ENCODE measurements around the gene FXR1.

FXR1 gene

DNA sequence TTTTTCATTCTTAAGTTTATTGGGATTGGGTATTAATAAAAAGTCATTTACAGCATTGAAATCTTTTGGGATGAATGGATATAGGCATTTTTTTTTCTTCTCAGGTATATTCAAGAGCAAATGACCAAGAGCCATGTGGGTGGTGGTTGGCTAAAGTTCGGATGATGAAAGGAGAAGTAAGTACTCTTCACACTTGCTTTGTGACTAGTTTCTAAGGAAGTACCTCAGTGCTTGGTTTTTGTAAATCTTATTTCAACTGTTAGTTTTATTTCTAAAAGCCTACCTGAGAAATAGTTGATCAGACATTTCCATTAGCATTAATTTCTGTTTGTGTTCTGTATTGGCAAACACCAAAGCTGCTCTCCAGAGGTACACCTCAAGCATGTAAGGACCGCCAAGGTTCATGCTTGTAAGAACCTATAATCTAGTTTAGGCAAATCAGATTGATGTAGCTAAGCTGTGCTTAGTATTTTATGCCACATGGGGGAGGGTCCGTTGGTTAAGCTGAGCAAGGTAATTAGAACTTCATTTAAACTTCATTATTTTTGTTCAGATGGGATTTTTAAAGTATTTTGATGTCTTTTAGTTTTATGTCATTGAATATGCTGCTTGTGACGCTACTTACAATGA is 35.4 kb downstream of the FXR1 start:
- TF ChIP-seq FOXP2 (optimal IDR thresholded peaks at IDR 0.05; ENCODE audit: borderline replicate concordance, extremely low read depth, extremely low read length, insufficient read depth) (no peak), SIN3A (IDR thresholded peaks at IDR 0.05; ENCODE audit: borderline replicate concordance, insufficient read depth, low read length) (no peak), POLR2AphosphoS5 (IDR thresholded peaks at IDR 0.05; ENCODE audit: low read depth, low read length) (no peak), TAF1 (IDR thresholded peaks at IDR 0.05; ENCODE audit: borderline replicate concordance, insufficient read depth, low read length) (no peak)
- TF ChIP-seq, protein P1, sequence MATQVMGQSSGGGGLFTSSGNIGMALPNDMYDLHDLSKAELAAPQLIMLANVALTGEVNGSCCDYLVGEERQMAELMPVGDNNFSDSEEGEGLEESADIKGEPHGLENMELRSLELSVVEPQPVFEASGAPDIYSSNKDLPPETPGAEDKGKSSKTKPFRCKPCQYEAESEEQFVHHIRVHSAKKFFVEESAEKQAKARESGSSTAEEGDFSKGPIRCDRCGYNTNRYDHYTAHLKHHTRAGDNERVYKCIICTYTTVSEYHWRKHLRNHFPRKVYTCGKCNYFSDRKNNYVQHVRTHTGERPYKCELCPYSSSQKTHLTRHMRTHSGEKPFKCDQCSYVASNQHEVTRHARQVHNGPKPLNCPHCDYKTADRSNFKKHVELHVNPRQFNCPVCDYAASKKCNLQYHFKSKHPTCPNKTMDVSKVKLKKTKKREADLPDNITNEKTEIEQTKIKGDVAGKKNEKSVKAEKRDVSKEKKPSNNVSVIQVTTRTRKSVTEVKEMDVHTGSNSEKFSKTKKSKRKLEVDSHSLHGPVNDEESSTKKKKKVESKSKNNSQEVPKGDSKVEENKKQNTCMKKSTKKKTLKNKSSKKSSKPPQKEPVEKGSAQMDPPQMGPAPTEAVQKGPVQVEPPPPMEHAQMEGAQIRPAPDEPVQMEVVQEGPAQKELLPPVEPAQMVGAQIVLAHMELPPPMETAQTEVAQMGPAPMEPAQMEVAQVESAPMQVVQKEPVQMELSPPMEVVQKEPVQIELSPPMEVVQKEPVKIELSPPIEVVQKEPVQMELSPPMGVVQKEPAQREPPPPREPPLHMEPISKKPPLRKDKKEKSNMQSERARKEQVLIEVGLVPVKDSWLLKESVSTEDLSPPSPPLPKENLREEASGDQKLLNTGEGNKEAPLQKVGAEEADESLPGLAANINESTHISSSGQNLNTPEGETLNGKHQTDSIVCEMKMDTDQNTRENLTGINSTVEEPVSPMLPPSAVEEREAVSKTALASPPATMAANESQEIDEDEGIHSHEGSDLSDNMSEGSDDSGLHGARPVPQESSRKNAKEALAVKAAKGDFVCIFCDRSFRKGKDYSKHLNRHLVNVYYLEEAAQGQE (IDR thresholded peaks at IDR 0.05; ENCODE audit: insufficient read depth in 1 of 2, low read depth in 2 of 2, low read length in 2 of 2): no peak

DNA sequence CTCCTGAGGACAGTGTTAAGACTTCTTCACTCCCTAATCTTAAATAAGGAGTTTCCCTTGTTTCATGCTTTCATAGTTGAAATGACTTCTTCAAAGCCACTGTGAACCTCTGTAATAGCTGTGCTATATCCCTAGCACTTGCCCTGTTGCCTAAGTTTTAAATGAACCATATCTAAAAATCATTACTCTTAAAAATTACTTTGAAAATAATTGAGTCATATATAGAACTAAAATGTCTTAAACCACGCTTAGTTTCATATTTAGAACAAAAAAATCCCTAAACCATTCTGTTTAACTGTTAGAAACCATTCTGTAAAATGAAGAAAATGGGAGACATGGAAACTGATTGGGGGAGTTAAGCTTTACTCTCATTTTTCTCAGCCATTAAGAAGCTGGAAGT is 47.2 kb downstream of the FXR1 start:
- TF ChIP-seq FOXP2 (optimal IDR thresholded peaks at IDR 0.05; ENCODE audit: borderline replicate concordance, extremely low read depth, extremely low read length, insufficient read depth) (no peak), POLR2AphosphoS5 (IDR thresholded peaks at IDR 0.05; ENCODE audit: low read depth, low read length) (no peak), SIN3A (IDR thresholded peaks at IDR 0.05; ENCODE audit: borderline replicate concordance, insufficient read depth, low read length) (no peak), TAF1 (IDR thresholded peaks at IDR 0.05; ENCODE audit: borderline replicate concordance, insufficient read depth, low read length) (no peak)
- TF ChIP-seq, protein P1 (IDR thresholded peaks at IDR 0.05; ENCODE audit: insufficient read depth in 1 of 2, low read depth in 2 of 2, low read length in 2 of 2): no peak

DNA sequence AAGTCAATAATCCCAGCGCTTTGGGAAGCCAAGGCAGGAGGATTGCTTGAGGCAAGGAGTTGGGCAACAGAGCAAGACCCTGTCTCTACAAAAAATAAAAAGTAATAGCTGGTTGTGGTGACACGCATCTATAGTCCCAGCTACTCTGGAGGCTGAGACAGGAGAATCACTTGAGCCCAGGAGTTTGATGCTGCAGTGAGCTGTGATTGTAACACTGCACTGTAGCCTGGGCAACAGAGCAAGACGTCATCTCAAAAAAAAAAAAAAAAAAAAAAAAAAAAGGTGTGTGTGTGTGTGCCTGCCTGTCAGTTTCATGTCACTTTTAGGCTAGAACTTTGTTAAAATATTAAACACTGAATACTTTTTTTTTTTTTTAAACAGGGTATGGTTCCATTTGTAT is 48.6 kb downstream of the FXR1 start:
- TF ChIP-seq, protein P1 (IDR thresholded peaks at IDR 0.05; ENCODE audit: insufficient read depth in 1 of 2, low read depth in 2 of 2, low read length in 2 of 2): no peak
- TF ChIP-seq SIN3A (IDR thresholded peaks at IDR 0.05; ENCODE audit: borderline replicate concordance, insufficient read depth, low read length) (no peak), TAF1 (IDR thresholded peaks at IDR 0.05; ENCODE audit: borderline replicate concordance, insufficient read depth, low read length) (no peak), POLR2AphosphoS5 (IDR thresholded peaks at IDR 0.05; ENCODE audit: low read depth, low read length) (no peak), FOXP2 (optimal IDR thresholded peaks at IDR 0.05; ENCODE audit: borderline replicate concordance, extremely low read depth, extremely low read length, insufficient read depth) (no peak)

DNA sequence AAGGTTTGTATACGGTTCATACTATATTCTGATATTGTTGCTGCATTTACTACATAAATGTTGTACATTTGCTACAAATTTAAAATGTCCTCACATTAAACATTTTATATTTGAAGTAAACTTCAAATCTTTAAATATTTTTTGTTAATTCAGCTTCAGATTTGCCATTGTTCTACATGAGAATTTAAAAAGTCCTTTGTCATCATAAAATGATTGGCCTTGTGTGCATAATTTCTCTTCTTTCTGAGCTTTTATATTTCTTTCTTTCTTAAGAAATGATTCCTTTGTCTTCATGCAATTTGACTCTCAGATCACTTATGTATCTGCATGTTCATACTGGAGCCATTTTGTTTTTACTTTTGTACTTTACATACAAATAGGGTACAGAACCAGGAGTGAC is 49.1 kb downstream of the FXR1 start:
- TF ChIP-seq TAF1 (IDR thresholded peaks at IDR 0.05; ENCODE audit: borderline replicate concordance, insufficient read depth, low read length) (no peak), POLR2AphosphoS5 (IDR thresholded peaks at IDR 0.05; ENCODE audit: low read depth, low read length) (no peak), SIN3A (IDR thresholded peaks at IDR 0.05; ENCODE audit: borderline replicate concordance, insufficient read depth, low read length) (no peak), FOXP2 (optimal IDR thresholded peaks at IDR 0.05; ENCODE audit: borderline replicate concordance, extremely low read depth, extremely low read length, insufficient read depth) (no peak)
- TF ChIP-seq, protein P1 (IDR thresholded peaks at IDR 0.05; ENCODE audit: insufficient read depth in 1 of 2, low read depth in 2 of 2, low read length in 2 of 2): no peak
